Right renal cortex interstitium (tissue), 3 donors: ENCODE data around the gene TTC39B. TPM values are rescaled to one million over a fixed set of nuclear protein-coding genes. Genes with fewer than 3 reads are reported as not detected.
A peak's percentile ranks its signal among the peaks of the same experiment; 100 is the strongest.

Source experiments
- DNase-seq, 3 donors: peaks; one replicate each; pipeline ENCODE4 v3.0.0-alpha.2; 2013; ENCODE audit warnings: low read depth in 3 of 3, low spot score in 2 of 3
- polyA plus RNA-seq, 3 donors: library from polyadenylated mRNA; unstranded; fragments of 120-200 nt; gene quantifications; one replicate each; pipeline ENCODE4 v1.2.1, GENCODE V29; 2013; ENCODE audit not compliant: insufficient read length in 3 of 3

The TTC39B gene
- polyA plus RNA-seq, 3 donors: 7.1 to 7.9 (median 7.3) TPM

- DNase-seq: no peak
Measured at GRCh38 chr9:15187589-15187988, 119.4 kb downstream of the TTC39B start.

- no peak for DNase-seq
Measured at GRCh38 chr9:15182730-15183129, 124.3 kb downstream of the TTC39B start.

DNA sequence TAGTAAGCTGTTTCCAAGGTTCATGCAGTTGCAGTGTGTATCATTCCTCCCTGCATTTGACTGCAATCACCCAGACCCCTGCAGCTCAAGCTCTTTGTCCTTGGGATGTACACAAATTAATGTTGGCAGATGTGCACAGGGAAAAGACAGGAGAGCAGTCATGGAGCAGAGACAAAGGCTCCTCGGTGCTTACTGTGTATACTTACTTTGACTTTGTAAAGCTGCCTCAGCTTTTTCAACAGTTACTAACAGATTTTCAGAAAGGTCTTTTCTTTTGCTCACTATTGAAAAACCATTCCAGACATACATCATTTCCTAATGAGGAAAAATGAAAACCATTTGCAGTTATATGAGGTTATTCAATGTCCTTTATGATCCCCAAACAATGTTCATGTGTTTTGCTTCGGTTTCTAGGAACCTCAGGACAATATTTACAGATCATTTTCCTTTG is 124.9 kb downstream of the TTC39B start:
- DNase-seq: no peak

- no peak for DNase-seq
Measured at GRCh38 chr9:15180124-15180523, 126.9 kb downstream of the TTC39B start.

GRCh38 chr9:15178631-15179030 is 128.4 kb downstream of the TTC39B start:
- no peak for DNase-seq

DNA sequence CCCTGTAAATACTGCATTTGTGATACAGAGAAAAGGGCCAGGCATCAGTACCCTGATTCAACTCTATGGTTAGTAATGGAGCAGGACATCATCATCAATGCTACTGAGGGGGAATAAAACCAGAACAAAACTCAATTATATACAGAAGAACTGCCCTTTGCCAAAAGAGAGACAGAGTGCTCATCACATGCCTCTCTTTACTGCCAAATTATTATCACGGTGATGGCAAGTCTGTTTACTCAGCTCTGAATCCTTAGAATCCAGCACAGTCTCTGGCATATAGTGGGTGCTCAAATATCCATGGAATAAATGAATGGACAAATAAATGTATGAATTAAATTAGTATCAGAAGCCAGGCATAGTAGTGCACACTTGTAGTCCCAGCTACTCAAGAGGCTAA is 130.2 kb downstream of the TTC39B start:
- DNase-seq: no peak

- no peak for DNase-seq
Measured at GRCh38 chr9:15163931-15164330, 143.1 kb downstream of the TTC39B start.

GRCh38 chr9:15161753-15162152 is 145.3 kb downstream of the TTC39B start:
- DNase-seq: no peak

DNA sequence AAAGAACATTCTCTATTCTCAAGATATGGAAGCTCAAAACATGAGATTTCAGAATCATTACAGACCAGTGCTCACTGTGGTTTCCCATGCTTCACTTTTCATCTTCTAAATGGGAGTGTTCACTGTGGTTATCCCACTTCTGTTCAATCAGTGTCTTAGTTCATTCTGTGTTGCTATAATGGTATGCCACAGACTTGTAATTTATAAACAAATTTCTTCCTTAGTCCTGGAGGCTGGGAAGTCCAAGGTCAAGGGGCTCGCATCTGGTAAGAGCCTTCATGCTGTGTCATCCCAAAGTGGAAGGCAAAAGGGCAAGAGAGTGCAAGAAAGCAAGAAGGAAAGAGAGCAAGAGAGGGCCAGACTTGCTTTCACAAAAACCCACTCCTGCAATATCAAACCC is 146.3 kb downstream of the TTC39B start:
- no peak for DNase-seq

DNA sequence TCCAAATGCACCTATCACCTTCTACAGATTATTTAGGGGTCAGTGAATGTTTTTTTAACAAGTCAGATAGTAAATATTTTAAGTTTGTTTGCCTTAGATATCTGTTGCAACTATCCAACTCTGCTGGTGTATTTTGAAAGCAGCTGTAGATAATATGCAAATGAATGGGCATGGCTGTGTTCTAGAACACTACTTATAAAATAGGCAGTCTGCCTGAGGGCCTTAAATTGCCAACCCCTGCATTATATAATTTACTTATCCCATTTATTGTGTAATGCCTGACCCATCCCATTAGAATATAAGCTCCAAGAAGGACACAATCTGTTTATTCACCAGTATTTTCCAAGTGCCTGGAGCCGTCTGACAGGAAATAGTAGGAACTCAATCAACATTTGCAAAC is 149.0 kb downstream of the TTC39B start:
- no peak for DNase-seq

DNA sequence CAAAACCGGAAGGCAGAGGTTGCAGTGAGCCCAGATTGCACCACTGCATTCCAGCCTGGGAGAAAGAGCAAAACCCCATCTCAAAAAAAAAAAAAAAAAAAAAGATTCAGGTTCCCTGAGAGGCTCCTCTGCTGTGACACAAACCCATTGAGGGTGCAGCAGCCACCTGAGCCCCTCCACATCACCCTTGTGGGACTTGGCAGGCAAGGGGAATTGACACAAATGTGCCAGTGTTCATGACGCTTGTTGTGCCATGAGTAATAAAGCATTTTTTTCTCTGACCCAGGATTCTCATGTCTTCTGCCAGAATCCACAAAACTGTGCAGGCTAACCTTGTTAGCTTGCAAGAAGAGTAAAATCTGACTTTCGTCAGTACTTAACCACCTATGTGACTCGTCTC is 149.6 kb downstream of the TTC39B start:
- no peak for DNase-seq

DNA sequence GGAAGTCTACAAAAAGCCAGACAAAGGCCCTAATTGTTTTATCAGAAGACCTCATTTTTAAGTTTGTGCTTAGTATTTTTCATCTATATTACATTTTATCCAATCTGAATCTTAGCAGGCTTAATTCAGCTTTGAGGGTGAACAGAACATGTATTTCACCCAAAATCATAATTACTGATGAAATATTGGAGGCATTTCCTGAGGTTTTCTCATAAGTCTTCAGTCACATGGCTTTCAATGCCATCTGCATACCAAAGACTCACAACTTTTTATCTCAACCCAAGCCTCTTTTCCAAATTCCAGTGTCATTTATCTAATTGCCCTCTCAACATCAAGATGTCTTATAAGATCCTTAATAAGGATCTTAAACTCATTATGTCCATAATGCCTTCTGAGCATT is 150.8 kb downstream of the TTC39B start:
- no peak for DNase-seq

GRCh38 chr9:15155826-15156225 is 151.2 kb downstream of the TTC39B start:
- peak; percentile 67 to 71 (median 67) for DNase-seq

DNA sequence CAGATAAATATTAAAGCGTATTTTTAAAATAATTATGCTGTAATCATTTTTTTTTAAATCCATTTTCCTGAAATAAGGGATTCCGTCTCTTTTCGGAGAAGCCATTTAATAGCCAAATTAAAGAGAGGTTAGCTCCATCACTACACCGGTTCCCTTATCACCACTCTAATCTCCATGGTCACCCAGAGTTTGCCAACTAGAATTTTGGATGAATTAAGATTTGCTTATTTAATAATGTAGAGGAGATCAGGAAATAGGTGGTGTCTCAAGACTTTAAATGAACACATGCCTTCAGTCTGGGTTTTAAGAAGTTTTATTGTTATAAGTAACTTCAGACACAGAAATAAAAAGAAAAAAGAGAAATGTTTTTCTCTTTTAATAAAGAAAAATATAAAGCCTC is 151.7 kb downstream of the TTC39B start:
- DNase-seq: no peak

GRCh38 chr9:15154677-15155076 is 152.3 kb downstream of the TTC39B start:
- no peak for DNase-seq

GRCh38 chr9:15153961-15154360 is 153.1 kb downstream of the TTC39B start:
- DNase-seq: no peak

DNA sequence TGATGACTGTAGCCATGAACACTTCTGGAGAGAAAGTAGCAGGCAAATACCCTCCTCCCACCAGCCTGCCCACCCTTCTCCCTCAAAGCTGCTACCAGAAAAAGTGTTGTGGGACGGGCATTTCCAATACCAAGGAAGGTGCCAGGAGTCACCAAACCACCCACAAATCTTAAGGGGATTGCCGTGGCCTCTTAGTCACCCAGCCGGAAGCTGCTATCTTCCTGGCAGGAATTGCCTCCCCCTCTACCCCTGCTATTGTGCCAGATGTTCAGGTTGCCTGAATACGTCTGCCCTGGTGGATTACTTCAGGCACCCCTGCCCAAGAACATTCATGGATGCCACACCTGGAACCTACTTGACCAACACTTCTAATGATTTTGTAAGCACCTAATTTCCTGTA is 156.1 kb downstream of the TTC39B start:
- DNase-seq: no peak

GRCh38 chr9:15149450-15149849 is 157.6 kb downstream of the TTC39B start:
- no peak for DNase-seq

- DNase-seq: no peak
Measured at GRCh38 chr9:15146268-15146700, 160.7 kb downstream of the TTC39B start.

DNA sequence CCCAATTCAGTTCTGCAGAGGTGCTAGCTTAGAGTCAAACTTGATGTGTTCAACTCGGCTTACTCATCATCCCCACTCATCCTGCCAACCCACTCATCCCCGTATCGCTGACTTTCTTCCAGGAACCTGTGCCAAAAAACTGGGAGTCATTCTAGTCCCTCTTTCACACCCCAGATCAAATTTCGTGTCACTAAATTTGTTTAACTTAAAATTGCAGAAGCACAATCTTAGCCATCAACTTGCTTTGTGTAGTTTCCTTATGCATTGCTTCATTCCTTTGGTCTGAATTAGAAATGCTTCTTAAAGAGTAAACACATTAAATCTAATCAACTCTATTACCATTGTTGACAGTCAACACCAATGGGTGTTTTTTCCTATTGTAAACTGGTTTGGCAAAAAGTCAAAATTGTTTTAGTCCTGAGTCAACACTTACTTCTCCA is 162.4 kb downstream of the TTC39B start:
- no peak for DNase-seq

DNA sequence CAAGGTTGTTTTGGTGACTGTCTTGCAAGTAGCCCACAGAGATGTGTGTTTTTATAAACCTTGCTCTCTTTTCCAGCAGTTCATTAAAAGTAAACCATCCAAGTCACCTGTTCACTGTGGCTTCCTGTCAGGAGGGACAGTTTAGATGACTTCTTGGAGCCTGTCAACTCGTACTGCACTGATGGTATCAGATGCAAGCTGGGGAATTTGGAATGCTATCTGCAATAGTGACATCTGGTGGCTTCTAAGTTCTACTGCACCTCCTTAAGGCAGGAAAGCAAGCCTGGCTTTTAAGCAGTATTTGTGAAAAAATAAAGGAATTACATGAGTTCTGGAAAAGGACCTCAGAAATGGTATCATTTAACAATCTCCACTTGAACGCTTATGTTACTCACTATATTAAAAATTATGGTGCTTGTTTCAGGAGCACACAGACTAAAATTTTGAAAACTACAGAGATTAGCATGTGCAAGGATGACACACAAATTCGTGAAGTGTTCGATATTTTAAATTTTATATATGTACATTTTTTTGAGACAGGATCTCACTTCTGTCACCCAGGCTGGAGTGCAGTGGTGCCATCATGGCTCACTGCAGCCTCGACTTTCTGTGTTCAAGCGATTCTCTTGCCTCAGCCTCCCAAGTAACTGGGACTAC is 164.0 kb downstream of the TTC39B start:
- no peak for DNase-seq

GRCh38 chr9:15140051-15140450 is 167.0 kb downstream of the TTC39B start:
- DNase-seq: no peak

- no peak for DNase-seq
Measured at GRCh38 chr9:15139469-15139868, 167.5 kb downstream of the TTC39B start.
